Right atrium auricular region (tissue), 2 donors: ENCODE measurements around the gene ADARB2. TPM values are rescaled to one million over a fixed set of nuclear protein-coding genes. Genes with fewer than 3 reads are reported as not detected.

Source experiments
- DNase-seq: peaks from one replicate; pipeline ENCODE4 v3.0.0-alpha.2; 2019; ENCODE audit warnings: low spot score
- H3K27ac ChIP-seq, 2 donors: fragments of 200-600 bp; sonication (generic); 1 replicate in 1 of 2; 2 replicates in 1 of 2; pipeline ENCODE4 v1.5.1; 2016 to 2019
- H3K27me3 ChIP-seq, 2 donors: fragments of 200-600 bp; sonication (generic); one replicate each; pipeline versions ENCODE4 v1.5.1 to v1.6.0; 2017 to 2019
- H3K36me3 ChIP-seq: fragments of 200-600 bp; sonication (generic); one replicate; pipeline ENCODE4 v1.5.1; 2016
- H3K4me1 ChIP-seq, 2 donors: fragments of 200-600 bp; sonication (generic); one replicate each; pipeline versions ENCODE4 v1.5.1 to v1.6.0; 2017 to 2019
- H3K4me3 ChIP-seq, 2 donors: fragments of 200-600 bp; sonication (generic); 1 replicate in 1 of 2; 2 replicates in 1 of 2; pipeline ENCODE4 v1.5.1; 2017 to 2019; ENCODE audit warnings: mild to moderate bottlenecking in 1 of 2, moderate library complexity in 1 of 2
- H3K9me3 ChIP-seq, 2 donors: fragments of 200-600 bp; sonication (generic); one replicate each; pipeline ENCODE4 v1.5.1; 2019
- CTCF ChIP-seq, 2 donors: fragments of 200-600 bp; sonication (generic); IDR thresholded peaks; one replicate each; pipeline ENCODE4 v1.5.1; 2019; ENCODE audit warnings: antibody characterized with exemption in 2 of 2
- total RNA-seq, 2 donors: library from RNA; depleted of rRNA; stranded (reverse); fragments of >200 nt; gene quantifications; one replicate each; pipeline ENCODE4 v1.1.0, GENCODE V29; 2016

Gene ADARB2
- total RNA-seq, 2 donors from 2014 or later: 0.33 to 0.71 TPM

- Histone ChIP-seq H3K4me3 (no peak overlapping the region), H3K27me3 (no peaks in the 10 kb centered on the region)
- no peak for TF ChIP-seq CTCF (IDR thresholded peaks at IDR 0.05)
Measured at GRCh38 chr10:1211844-1212570, 525.3 kb downstream of the ADARB2 start.

GRCh38 chr10:1210667-1211066 lies 526.7 kb downstream of the ADARB2 start:
- H3K27me3 ChIP-seq: no peaks in the 10 kb centered on the region
- no peaks in the 10 kb centered on the region for H3K9me3 ChIP-seq
- no peak overlapping the region for H3K27ac ChIP-seq
- no peaks in the 10 kb centered on the region for H3K4me1 ChIP-seq
- no peaks in the 10 kb centered on the region for H3K36me3 ChIP-seq
- peak; percentile 13 for DNase-seq
- no peak for TF ChIP-seq CTCF (IDR thresholded peaks at IDR 0.05)
- no peak overlapping the region for H3K4me3 ChIP-seq

More at GRCh38 chr10:1211844-1212570, 525.3 kb downstream of the ADARB2 start:
- no peaks in the 10 kb centered on the region for H3K9me3 ChIP-seq
- no peak overlapping the region for H3K27ac ChIP-seq
- peak; percentile 4 for DNase-seq
- no peaks in the 10 kb centered on the region for H3K4me1 ChIP-seq
- H3K36me3 ChIP-seq: no peaks in the 10 kb centered on the region

DNA sequence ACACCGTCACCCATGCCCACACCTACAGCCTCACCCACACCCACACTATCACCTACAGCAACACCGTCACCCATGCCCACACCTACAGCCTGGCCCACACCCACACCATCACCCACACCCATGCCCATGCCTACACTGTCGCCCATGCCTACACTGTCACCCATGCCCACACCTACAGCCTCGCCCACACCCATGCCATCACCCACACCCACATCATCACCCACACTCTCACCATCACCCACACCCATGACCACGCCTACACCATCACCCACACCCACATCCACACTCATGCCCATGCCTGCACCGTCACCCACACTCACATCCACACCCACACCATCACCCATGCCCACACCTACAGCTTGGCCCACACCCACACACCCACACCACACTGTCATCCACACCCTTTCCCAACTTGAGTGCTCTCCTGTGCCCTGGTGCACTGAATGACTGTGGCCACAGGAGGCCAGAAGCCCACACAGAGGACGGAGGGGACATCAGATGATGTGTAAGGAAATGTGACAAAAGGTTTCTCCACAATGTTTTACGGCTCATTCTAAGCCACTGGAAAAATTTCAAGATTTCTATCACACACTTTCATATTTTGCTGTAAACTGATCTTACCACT lies 527.9 kb downstream of the ADARB2 start:
- Histone ChIP-seq H3K27ac (no peak overlapping the region), H3K4me3 (no peak overlapping the region), H3K27me3 (no peaks in the 10 kb centered on the region), H3K9me3 (no peaks in the 10 kb centered on the region), H3K4me1 (no peaks in the 10 kb centered on the region), H3K36me3 (no peaks in the 10 kb centered on the region)
- TF ChIP-seq CTCF (IDR thresholded peaks at IDR 0.05): no peak
- no peak for DNase-seq

- H3K36me3 ChIP-seq: no peaks in the 10 kb centered on the region
- no peaks in the 10 kb centered on the region for H3K9me3 ChIP-seq
- DNase-seq: no peak
- no peaks in the 10 kb centered on the region for H3K27me3 ChIP-seq
- no peak overlapping the region for H3K27ac ChIP-seq
- no peak overlapping the region for H3K4me3 ChIP-seq
- no peak for TF ChIP-seq CTCF (IDR thresholded peaks at IDR 0.05)
- H3K4me1 ChIP-seq: no peaks in the 10 kb centered on the region
Measured at GRCh38 chr10:1208366-1209311, 528.7 kb downstream of the ADARB2 start.

GRCh38 chr10:1206601-1207000 lies 530.7 kb downstream of the ADARB2 start:
- no peak for DNase-seq
- H3K36me3 ChIP-seq: no peaks in the 10 kb centered on the region
- no peak for TF ChIP-seq CTCF (IDR thresholded peaks at IDR 0.05)

More at GRCh38 chr10:1206601-1207000, 530.7 kb downstream of the ADARB2 start:
- H3K9me3 ChIP-seq: no peaks in the 10 kb centered on the region
- H3K27ac ChIP-seq: no peak overlapping the region
- no peaks in the 10 kb centered on the region for H3K4me1 ChIP-seq
- H3K27me3 ChIP-seq: no peaks in the 10 kb centered on the region
- H3K4me3 ChIP-seq: no peak overlapping the region
